A549 (cell line): Measurements from ENCODE around the gene TOPBP1. TPM values are rescaled to one million over a fixed set of nuclear protein-coding genes. Genes with fewer than 3 reads are reported as not detected.

ENCODE experiments used
- ATAC-seq, 2 experiments: fragments of 200-7000 bp in 1 of 2; fragments of >200 bp in 1 of 2; cut with Nextera tagmentation in 1 of 2; cut with Tn5 transposase in 1 of 2; 3 replicates each; pipeline versions ENCODE4 v1.8.0 to v1.9.1; 2018 to 2020; ENCODE audit warnings: mild to moderate bottlenecking in 1 of 2, moderate library complexity in 1 of 2
- CTCF ChIA-PET: fragments of 300-600 bp; sonication (Branson Sonifier 250); formaldehyde crosslinking; extraction: SDS; loops from one replicate; lab custom pipeline; 2021; ENCODE audit warnings: antibody characterized with exemption, inconsistent platforms; lab: Yijun Ruan, JAX
- POLR2A ChIA-PET: fragments of 350-600 bp; formaldehyde crosslinking; extraction: SDS; loops from one replicate; lab custom pipeline; 2021; ENCODE audit warnings: antibody characterized with exemption, inconsistent platforms; lab: Yijun Ruan, JAX
- DNase-seq, 2 experiments: peaks; one replicate each; pipeline versions ENCODE4 v3.0.0 to v3.0.0-alpha.2; 2011 to 2016; ENCODE audit warnings: low read depth in 1 of 2, low spot score in 1 of 2
- FAIRE-seq: peaks from 2 replicates; lab custom pipeline; 2011; peaks lifted over from hg19 to GRCh38; lab: Jason Lieb, UNC
- H3K27ac ChIP-seq, 2 experiments: fragments of >200 bp; sonication (Bioruptor Twin); formaldehyde crosslinking; 3 replicates each; pipeline ENCODE4 v1.5.1; 2016 to 2017
- H3K4me1 ChIP-seq: fragments of >200 bp; sonication (Bioruptor Twin); formaldehyde crosslinking; 3 replicates; pipeline ENCODE4 v1.6.1; 2016
- H3K4me2 ChIP-seq: fragments of >200 bp; sonication (Bioruptor Twin); formaldehyde crosslinking; 3 replicates; pipeline ENCODE4 v1.6.1; 2016
- H3K4me3 ChIP-seq: fragments of >200 bp; sonication (Bioruptor Twin); formaldehyde crosslinking; 3 replicates; pipeline ENCODE4 v1.5.1; 2016
- H3K9me3 ChIP-seq: fragments of >200 bp; sonication (Bioruptor Twin); formaldehyde crosslinking; 3 replicates; pipeline ENCODE4 v1.6.1; 2016
- ATOH8 ChIP-seq: fragments of 250-450 bp; sonication (Bioruptor Pico); IDR thresholded peaks from 2 replicates; pipeline ENCODE4 v1.5.0; 2020; ENCODE audit warnings: low read depth, mild to moderate bottlenecking, moderate library complexity
- CBX8 ChIP-seq: fragments of 200-600 bp; sonication (generic); IDR thresholded peaks from 2 replicates; pipeline ENCODE4 v1.6.1; 2016
- CHD4 ChIP-seq: fragments of 200-600 bp; sonication (generic); IDR thresholded peaks from 2 replicates; pipeline ENCODE4 v1.6.1; 2016; ENCODE audit warnings: antibody characterized with exemption, mild to moderate bottlenecking, borderline replicate concordance
- E2F6 ChIP-seq: IDR thresholded peaks from 2 replicates; pipeline ENCODE4 v1.6.1; 2012; ENCODE audit warnings: low read depth, borderline replicate concordance
- EHMT2 ChIP-seq: fragments of 200-600 bp; sonication (generic); IDR thresholded peaks from 2 replicates; pipeline ENCODE4 v1.6.1; 2016; ENCODE audit warnings: antibody characterized with exemption, low read depth, mild to moderate bottlenecking, moderate library complexity
- ELK1 ChIP-seq: fragments of 150-350 bp; IDR thresholded peaks from 2 replicates; pipeline ENCODE4 v1.6.1; 2014; ENCODE audit warnings: low read depth, mild to moderate bottlenecking, low read length
- ESRRA ChIP-seq: fragments of 150-350 bp; IDR thresholded peaks from 2 replicates; pipeline ENCODE4 v1.6.1; 2014; ENCODE audit warnings: mild to moderate bottlenecking, low read length, borderline replicate concordance
- GATA3 ChIP-seq: IDR thresholded peaks from 2 replicates; pipeline ENCODE4 v1.6.1; 2012; ENCODE audit warnings: borderline replicate concordance
- HDAC2 ChIP-seq: fragments of 200-600 bp; sonication (generic); IDR thresholded peaks from 2 replicates; pipeline ENCODE4 v1.6.1; 2016
- HEYL ChIP-seq: fragments of 250-450 bp; sonication (Bioruptor Pico); IDR thresholded peaks from 2 replicates; pipeline ENCODE4 v1.8.0; 2021; ENCODE audit warnings: mild to moderate bottlenecking, moderate library complexity
- HMGXB4 ChIP-seq: fragments of 250-450 bp; sonication (Bioruptor Pico); IDR thresholded peaks from 2 replicates; pipeline ENCODE4 v1.5.0; 2021; ENCODE audit warnings: mild to moderate bottlenecking, moderate library complexity, borderline replicate concordance
- HOXA7 ChIP-seq: fragments of 250-450 bp; sonication (Bioruptor Pico); IDR thresholded peaks from 2 replicates; pipeline ENCODE4 v1.5.0; 2020; ENCODE audit warnings: mild to moderate bottlenecking, moderate library complexity
- KDM1A ChIP-seq: fragments of 200-600 bp; sonication (generic); IDR thresholded peaks from 2 replicates; pipeline ENCODE4 v1.6.1; 2016; ENCODE audit warnings: low read depth, mild to moderate bottlenecking
- KDM5A ChIP-seq: fragments of 200-600 bp; sonication (generic); IDR thresholded peaks from 2 replicates; pipeline ENCODE4 v1.6.1; 2016; ENCODE audit warnings: antibody characterized with exemption, mild to moderate bottlenecking
- MAFK ChIP-seq: fragments of 450-650 bp; IDR thresholded peaks from 2 replicates; pipeline ENCODE4 v1.6.1; 2014; ENCODE audit not compliant: partially characterized antibody
- NR3C1 ChIP-seq: fragments of >200 bp; sonication (Bioruptor Twin); formaldehyde crosslinking; IDR thresholded peaks from 3 replicates; pipeline ENCODE4 v1.6.1; 2017
- PBX3 ChIP-seq: IDR thresholded peaks from 2 replicates; pipeline ENCODE4 v1.6.1; 2012
- POLR2AphosphoS2 ChIP-seq: conservative IDR thresholded peaks from 2 replicates; pipeline ENCODE4 v1.6.1; 2012; ENCODE audit warnings: low read length, improper control_type of control experiment, inconsistent platforms
- RAD21 ChIP-seq, 2 experiments: fragments of >200 bp in 1 of 2; sonication (Bioruptor Twin) in 1 of 2; formaldehyde crosslinking in 1 of 2; IDR thresholded peaks in 1 of 2; conservative IDR thresholded peaks in 1 of 2; 2 replicates in 1 of 2; 3 replicates in 1 of 2; pipeline ENCODE4 v1.6.1; 2012 to 2018; ENCODE audit warnings: inconsistent platforms in 1 of 2
- RARB ChIP-seq: fragments of 250-450 bp; sonication (Bioruptor Pico); IDR thresholded peaks from 2 replicates; pipeline ENCODE4 v1.8.0; 2021; ENCODE audit warnings: mild to moderate bottlenecking, moderate library complexity
- RFX5 ChIP-seq: fragments of 450-650 bp; IDR thresholded peaks from 2 replicates; pipeline ENCODE4 v1.7.1; 2014; ENCODE audit warnings: antibody characterized with exemption, mild to moderate bottlenecking, moderate library complexity
- SMC3 ChIP-seq: fragments of >200 bp; sonication (Bioruptor Twin); formaldehyde crosslinking; IDR thresholded peaks from 3 replicates; pipeline ENCODE4 v1.6.1; 2018; ENCODE audit warnings: inconsistent platforms
- TFCP2L1 ChIP-seq: fragments of 250-450 bp; sonication (Bioruptor Pico); IDR thresholded peaks from 2 replicates; pipeline ENCODE4 v1.5.0; 2021; ENCODE audit warnings: mild to moderate bottlenecking
- USF2 ChIP-seq: fragments of 450-650 bp; IDR thresholded peaks from 2 replicates; pipeline ENCODE4 v1.6.1; 2014; ENCODE audit warnings: antibody characterized with exemption
- WGBS: methylation state at CpG from one replicate; pipeline ENCODE4 v1.1.6; 2017; ENCODE audit errors: missing lambda C conversion rate; 5-methylcytosine and 5-hydroxymethylcytosine counted together
- polyA plus RNA-seq, 4 experiments: library from polyadenylated mRNA; depleted of rRNA in 3 of 4; stranded (reverse); fragments of >200 nt; fragmentation: RNase III in 1 of 4; extraction: RNeasy Plus Mini Kit Qiagen cat#74134 plus additional on column Dnase treatment in 1 of 4; gene quantifications; 2 replicates in 3 of 4; 3 replicates in 1 of 4; pipeline ENCODE4 v1.2.3, GENCODE V29; 2011 to 2017

TOPBP1 gene
- polyA plus RNA-seq, 2 of the 4 experiments (the other 2 are of a cell fraction), result 32.6 to 56.2 TPM

GRCh38 chr3:133659806-133660205 is 1.9 kb downstream of the TOPBP1 start:
- DNase-seq, result no peak
- ChIA-PET POLR2A (no interaction called here), CTCF (no interaction called here)
- no peaks in the 10 kb centered on the region for H3K9me3 ChIP-seq
- no peak overlapping the region for H3K27ac ChIP-seq
- peaks cover 15% of the 10 kb centered on the region; the same call in 2 of the 3 replicates for H3K4me1 ChIP-seq
- H3K4me3 ChIP-seq, result no peak overlapping the region
- ATAC-seq, result no peak
- H3K4me2 ChIP-seq, result peak overlapping the region; percentile 95
- FAIRE-seq, result no peak
- 91% methylated on average over 2 of the region's 2 CpGs for WGBS
- no peak for TF ChIP-seq KDM5A

GRCh38 chr3:133655731-133656515 is 5.8 kb downstream of the TOPBP1 start:
- ATAC-seq, result no peak
- WGBS, result 95% methylated on average over 4 of the region's 4 CpGs
- no peak for FAIRE-seq

GRCh38 chr3:133649486-133650068 is 12.2 kb downstream of the TOPBP1 start:
- no peak for FAIRE-seq
- peaks cover 22% of the 10 kb centered on the region for H3K4me1 ChIP-seq
- no peak overlapping the region for H3K4me2 ChIP-seq
- WGBS, result 72% methylated on average over 4 of the region's 4 CpGs
- no peak for ATAC-seq
- no peak overlapping the region for H3K27ac ChIP-seq
- TF ChIP-seq HOXA7 (no peak), E2F6 (no peak), EHMT2 (no peak), PBX3 (no peak), SMC3 (no peak), MAFK (no peak), POLR2AphosphoS2 (no peak), RFX5 (no peak), USF2 (no peak), RARB (CRISPR knock-in tag) (no peak), HMGXB4 (CRISPR knock-in tag) (no peak), ESRRA (no peak)
- no peaks in the 10 kb centered on the region for H3K9me3 ChIP-seq
- H3K4me3 ChIP-seq, result no peak overlapping the region
- no peak for DNase-seq
- CTCF ChIA-PET, result interaction anchor here (1.6 kb wide), 1 partner anchor 14 kb away, joined by 6 read pairs; no protein-coding TSS in a partner anchor
- POLR2A ChIA-PET, result no interaction called here

More at GRCh38 chr3:133655731-133656515, 5.8 kb downstream of the TOPBP1 start:
- POLR2A ChIA-PET, result no interaction called here
- TF ChIP-seq HDAC2, result no peak
- no peak for TF ChIP-seq KDM1A
- TF ChIP-seq TFCP2L1 (CRISPR knock-in tag), result no peak
- TF ChIP-seq CBX8, result no peak
- TF ChIP-seq HEYL (CRISPR knock-in tag), result no peak
- no peak for TF ChIP-seq GATA3
- no peak for TF ChIP-seq RAD21 (conservative IDR thresholded peaks at IDR 0.05 in 1 of 2, IDR thresholded peaks at IDR 0.05 in 1 of 2)
- no peak for TF ChIP-seq NR3C1
- TF ChIP-seq ELK1, result no peak
- TF ChIP-seq CHD4, result no peak
- no peak for TF ChIP-seq ATOH8 (CRISPR knock-in tag)
- TF ChIP-seq, all 56 proteins: peak for 0
- no peak overlapping the region for H3K4me2 ChIP-seq
- no peak for DNase-seq
- no peaks in the 10 kb centered on the region for H3K9me3 ChIP-seq
- CTCF ChIA-PET, result no interaction called here
- H3K27ac ChIP-seq, result no peak overlapping the region
- H3K4me3 ChIP-seq, result no peak overlapping the region
- H3K4me1 ChIP-seq, result peaks cover 8% of the 10 kb centered on the region; the same call in 2 of the 3 replicates
